HepG2 (cell line): Measurements from ENCODE around the gene RNPS1. TPM values are rescaled to one million over a fixed set of nuclear protein-coding genes. Genes with fewer than 3 reads are reported as not detected.
A peak's percentile ranks its signal among the peaks of the same experiment; 100 is the strongest.

Source experiments
- ATAC-seq: fragments of 200-7000 bp; cut with Tn5 transposase; 3 replicates; pipeline ENCODE4 v1.9.1; 2020; ENCODE audit warnings: mild to moderate bottlenecking, moderate library complexity
- BruUV-seq: library from RNA; stranded (reverse); fragments of 400-500 nt; replicated peaks from 2 replicates; lab custom pipeline; 2021; lab: Mats Ljungman, UMichigan
- CTCF ChIA-PET: fragments of 300-600 bp; formaldehyde crosslinking; extraction: SDS; loops from one replicate; lab custom pipeline; 2021; ENCODE audit warnings: low total read pairs, inconsistent platforms, low intra/inter-chr PET ratio; lab: Yijun Ruan, JAX
- POLR2A ChIA-PET: fragments of 350-600 bp; sonication (Branson Sonifier 250); formaldehyde crosslinking; loops from one replicate; lab custom pipeline; 2020; ENCODE audit warnings: antibody characterized with exemption, inconsistent platforms; lab: Yijun Ruan, JAX
- DNase-seq: peaks from one replicate; pipeline ENCODE4 v3.0.0-alpha.2; 2015; ENCODE audit warnings: low spot score
- FAIRE-seq: peaks from 3 replicates; lab custom pipeline; 2011; peaks lifted over from hg19 to GRCh38; lab: Jason Lieb, UNC
- H2AFZ ChIP-seq: one replicate; pipeline ENCODE4 v1.6.1; 2011; ENCODE audit warnings: low read length, inconsistent platforms
- H3K27ac ChIP-seq: fragments of 300-600 bp; 3 replicates; pipeline ENCODE4 v1.8.0; 2011; ENCODE audit warnings: mixed run types, mild to moderate bottlenecking, mixed read lengths, low read length, inconsistent platforms; ENCODE audit not compliant: insufficient read depth; ENCODE audit errors: extremely low read length
- H3K27me3 ChIP-seq, 2 experiments: fragments of 200-600 bp in 1 of 2; 2 replicates in 1 of 2; 3 replicates in 1 of 2; pipeline versions ENCODE4 v1.6.0 to v1.8.0; 2011; ENCODE audit warnings: low read length in 2 of 2, mild to moderate bottlenecking in 2 of 2, moderate library complexity in 2 of 2, inconsistent platforms in 1 of 2; ENCODE audit not compliant: insufficient read depth in 2 of 2, control insufficient read depth in 1 of 2
- H3K36me3 ChIP-seq, 2 experiments: fragments of 200-600 bp in 1 of 2; replicated peaks in 1 of 2; 2 replicates in 1 of 2; 3 replicates in 1 of 2; pipeline versions ENCODE4 v1.5.1 to v1.8.0; 2011; ENCODE audit warnings: low read length in 2 of 2, inconsistent platforms in 1 of 2; ENCODE audit not compliant: insufficient read depth in 2 of 2, control insufficient read depth in 1 of 2
- H3K4me1 ChIP-seq: 2 replicates; pipeline ENCODE4 v1.5.1; 2012; ENCODE audit warnings: low read length, inconsistent platforms; ENCODE audit not compliant: insufficient read depth
- H3K4me2 ChIP-seq: 2 replicates; pipeline ENCODE4 v1.6.0; 2011; ENCODE audit warnings: low read depth, low read length, inconsistent platforms
- H3K4me3 ChIP-seq, 3 experiments: fragments of 200-600 bp in 1 of 3; sonication (generic), shearing (Covaris generic) in 1 of 3; replicated peaks in 1 of 3; 2 replicates each; pipeline ENCODE4 v1.5.1; 2011 to 2016; ENCODE audit warnings: low read length in 3 of 3, inconsistent platforms in 2 of 3, low read depth in 2 of 3, mild to moderate bottlenecking in 2 of 3, control low read depth in 1 of 3, mixed read lengths in 1 of 3; ENCODE audit not compliant: insufficient read depth in 1 of 3
- H3K79me2 ChIP-seq: one replicate; pipeline ENCODE4 v1.6.1; 2011; ENCODE audit warnings: low read length, inconsistent platforms; ENCODE audit not compliant: insufficient read depth
- H3K9ac ChIP-seq: 2 replicates; pipeline ENCODE4 v1.6.0; 2011; ENCODE audit warnings: mild to moderate bottlenecking, low read depth, low read length, inconsistent platforms; ENCODE audit not compliant: insufficient read depth
- H3K9me3 ChIP-seq: 2 replicates; pipeline ENCODE4 v1.5.1; 2012; ENCODE audit warnings: mild to moderate bottlenecking, low read length
- H4K20me1 ChIP-seq: 2 replicates; pipeline ENCODE4 v1.6.0; 2011; ENCODE audit warnings: inconsistent platforms, mild to moderate bottlenecking, low read length, moderate library complexity; ENCODE audit not compliant: insufficient read depth
- AGO2 ChIP-seq: fragments of 200-400 bp; formaldehyde crosslinking; optimal IDR thresholded peaks from 2 replicates; pipeline ENCODE3; 2017; ENCODE audit warnings: mild to moderate bottlenecking, low read depth, low read length, moderate library complexity
- BRCA1 ChIP-seq: sonication (generic); formaldehyde crosslinking; IDR thresholded peaks from 2 replicates; pipeline ENCODE4 v1.4.0; 2020; ENCODE audit warnings: missing genetic modification reagents
- CCAR2 ChIP-seq: fragments of 200-400 bp; formaldehyde crosslinking; optimal IDR thresholded peaks from 2 replicates; pipeline ENCODE3; 2018; ENCODE audit warnings: low read depth, mild to moderate bottlenecking, low read length, moderate library complexity
- CENPX ChIP-seq: sonication (generic); formaldehyde crosslinking; IDR thresholded peaks from 2 replicates; pipeline ENCODE4 v1.9.0; 2021; ENCODE audit warnings: mild to moderate bottlenecking, missing genetic modification reagents, moderate library complexity
- ETV6 ChIP-seq: sonication (generic); formaldehyde crosslinking; conservative IDR thresholded peaks from 2 replicates; pipeline ENCODE4 v1.4.0; 2020; ENCODE audit warnings: missing genetic modification reagents
- GABPB1 ChIP-seq: IDR thresholded peaks from 2 replicates; pipeline ENCODE4 v1.6.1; 2016; ENCODE audit warnings: mild to moderate bottlenecking, missing genetic modification reagents, moderate library complexity, missing compliant biosample characterization
- IRF9 ChIP-seq: sonication (generic); formaldehyde crosslinking; IDR thresholded peaks from 2 replicates; pipeline ENCODE4 v1.8.0; 2022; ENCODE audit warnings: missing genetic modification reagents, mild to moderate bottlenecking, borderline replicate concordance
- RBFOX2 ChIP-seq: fragments of 200-400 bp; formaldehyde crosslinking; IDR thresholded peaks from 2 replicates; pipeline ENCODE4 v1.6.1; 2017; ENCODE audit warnings: low read depth, mild to moderate bottlenecking, low read length
- TSC22D2 ChIP-seq: sonication (generic); formaldehyde crosslinking; IDR thresholded peaks from 2 replicates; pipeline ENCODE4 v1.5.1; 2020; ENCODE audit warnings: missing genetic modification reagents, mild to moderate bottlenecking, borderline replicate concordance
- ZBTB7A ChIP-seq: sonication (generic); formaldehyde crosslinking; IDR thresholded peaks from 2 replicates; pipeline ENCODE4 v1.8.0; 2022; ENCODE audit warnings: mild to moderate bottlenecking, missing genetic modification reagents
- ZC3H13 ChIP-seq: sonication (generic); formaldehyde crosslinking; IDR thresholded peaks from 2 replicates; pipeline ENCODE4 v1.8.1; 2023; ENCODE audit warnings: mild to moderate bottlenecking, missing genetic modification reagents, moderate library complexity
- ZKSCAN5 ChIP-seq: sonication (generic); formaldehyde crosslinking; IDR thresholded peaks from 2 replicates; pipeline ENCODE4 v1.5.1; 2020; ENCODE audit warnings: mild to moderate bottlenecking, missing genetic modification reagents
- ZNF121 ChIP-seq: sonication (generic); formaldehyde crosslinking; IDR thresholded peaks from 2 replicates; pipeline ENCODE4 v1.5.0; 2020; ENCODE audit warnings: mild to moderate bottlenecking, missing genetic modification reagents
- ZNF30 ChIP-seq: sonication (generic); formaldehyde crosslinking; IDR thresholded peaks from 2 replicates; pipeline ENCODE4 v1.5.0; 2020; ENCODE audit warnings: mild to moderate bottlenecking, missing genetic modification reagents
- ZNF496 ChIP-seq: sonication (generic); formaldehyde crosslinking; IDR thresholded peaks from 2 replicates; pipeline ENCODE4 v1.8.1; 2023; ENCODE audit warnings: mild to moderate bottlenecking, moderate library complexity, missing genetic modification reagents; ENCODE audit not compliant: insufficient replicate concordance
- ZNF572 ChIP-seq: sonication (generic); formaldehyde crosslinking; IDR thresholded peaks from 2 replicates; pipeline ENCODE4 v1.5.1; 2020; ENCODE audit warnings: mild to moderate bottlenecking, missing genetic modification reagents
- ZNF75D ChIP-seq: sonication (generic); formaldehyde crosslinking; IDR thresholded peaks from 2 replicates; pipeline ENCODE4 v1.8.1; 2023; ENCODE audit warnings: missing genetic modification reagents, mild to moderate bottlenecking, borderline replicate concordance
- ZNF850 ChIP-seq: sonication (generic); formaldehyde crosslinking; conservative IDR thresholded peaks from 2 replicates; pipeline ENCODE4 v1.9.0; 2021; ENCODE audit warnings: mild to moderate bottlenecking, missing genetic modification reagents
- WGBS: methylation state at CpG from one replicate; pipeline ENCODE4 v1.1.6; 2017; ENCODE audit warnings: low lambda C conversion rate; 5-methylcytosine and 5-hydroxymethylcytosine counted together
- in situ Hi-C: cut with HindIII; loops from 2 replicates; pipeline ENCODE4 v1.10.0; 2017; ENCODE audit warnings: low pct_unique_long_range_greater_than_20kb; ENCODE audit not compliant: extremely low pct_ligation_motif_present
- intact Hi-C: fragments of 100-400 bp; cut with micrococcal nuclease; formaldehyde crosslinking; loops from one replicate; pipeline ENCODE4 v1.10.0; 2022; ENCODE audit not compliant: unreplicated experiment
- polyA plus RNA-seq, 8 experiments: library from polyadenylated mRNA; depleted of rRNA in 3 of 8; stranded (reverse) in 7 of 8; unstranded in 1 of 8; fragments of >200 nt; fragmentation: Illumina TruSeq in 4 of 8; extraction: Trizol in 4 of 8; gene quantifications; 2 replicates each; pipeline versions ENCODE4 v1.2.1 to v1.2.3, GENCODE V29; 2011 to 2016; ENCODE audit warnings: low read depth in 4 of 8, missing spikeins in 1 of 8, mixed read lengths in 1 of 8; ENCODE audit not compliant: insufficient read depth in 1 of 8
- total RNA-seq, 5 experiments: library from RNA; depleted of rRNA; stranded (reverse); fragments of >200 nt; fragmentation: Illumina TruSeq; extraction: Trizol; gene quantifications; 2 replicates each; pipeline ENCODE4 v1.2.3, GENCODE V29; 2016; ENCODE audit warnings: low read depth in 1 of 5
- TF ChIP-seq, protein P1 (sequence below): sonication (generic); formaldehyde crosslinking; IDR thresholded peaks from 2 replicates; pipeline ENCODE4 v1.4.0; 2020; ENCODE audit warnings: missing genetic modification reagents

The RNPS1 gene
- total and polyA plus RNA-seq, 2 of the 13 experiments (the other 11 are each of a cell fraction or from before 2014, with no cell fraction given): 126 to 133 TPM

- no peak for TF ChIP-seq IRF9 (CRISPR knock-in tag)
Measured at GRCh38 chr16:2243781-2244180, 24.1 kb downstream of the RNPS1 start (continued).

- 96% methylated on average over 14 of the region's 19 CpGs for WGBS
- in situ Hi-C loops (no loop called here), intact Hi-C loops (no loop called here)
- no peak for TF ChIP-seq ZNF30 (CRISPR knock-in tag)
- no peak for TF ChIP-seq GABPB1 (CRISPR knock-in tag)
- no peak for TF ChIP-seq ZNF75D
- TF ChIP-seq BRCA1 (CRISPR knock-in tag): no peak
- TF ChIP-seq ZNF496: no peak
- no peak for TF ChIP-seq ETV6
- no peak for TF ChIP-seq CCAR2
- TF ChIP-seq CENPX (CRISPR knock-in tag): no peak
- TF ChIP-seq AGO2: peak; percentile 76
- TF ChIP-seq ZNF572 (CRISPR knock-in tag): no peak
- TF ChIP-seq ZNF121 (CRISPR knock-in tag): no peak
- no peak for TF ChIP-seq TSC22D2
- TF ChIP-seq ZBTB7A (CRISPR knock-in tag): no peak
- TF ChIP-seq ZNF850 (CRISPR knock-in tag): no peak
- no peak for TF ChIP-seq ZC3H13 (CRISPR knock-in tag)
- TF ChIP-seq, protein P1, sequence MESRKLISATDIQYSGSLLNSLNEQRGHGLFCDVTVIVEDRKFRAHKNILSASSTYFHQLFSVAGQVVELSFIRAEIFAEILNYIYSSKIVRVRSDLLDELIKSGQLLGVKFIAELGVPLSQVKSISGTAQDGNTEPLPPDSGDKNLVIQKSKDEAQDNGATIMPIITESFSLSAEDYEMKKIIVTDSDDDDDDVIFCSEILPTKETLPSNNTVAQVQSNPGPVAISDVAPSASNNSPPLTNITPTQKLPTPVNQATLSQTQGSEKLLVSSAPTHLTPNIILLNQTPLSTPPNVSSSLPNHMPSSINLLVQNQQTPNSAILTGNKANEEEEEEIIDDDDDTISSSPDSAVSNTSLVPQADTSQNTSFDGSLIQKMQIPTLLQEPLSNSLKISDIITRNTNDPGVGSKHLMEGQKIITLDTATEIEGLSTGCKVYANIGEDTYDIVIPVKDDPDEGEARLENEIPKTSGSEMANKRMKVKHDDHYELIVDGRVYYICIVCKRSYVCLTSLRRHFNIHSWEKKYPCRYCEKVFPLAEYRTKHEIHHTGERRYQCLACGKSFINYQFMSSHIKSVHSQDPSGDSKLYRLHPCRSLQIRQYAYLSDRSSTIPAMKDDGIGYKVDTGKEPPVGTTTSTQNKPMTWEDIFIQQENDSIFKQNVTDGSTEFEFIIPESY (CRISPR knock-in tag): 0 out of 2 replicates have a peak, but pooled peaks have one; percentile 49
- no peak for TF ChIP-seq ZKSCAN5 (CRISPR knock-in tag)
- TF ChIP-seq RBFOX2: peak; percentile 40; the same call in 1 of the 2 replicates
- no peak for TF ChIP-seq IRF9 (CRISPR knock-in tag)
Measured at GRCh38 chr16:2243031-2243528, 24.8 kb downstream of the RNPS1 start.

More at GRCh38 chr16:2243031-2243528, 24.8 kb downstream of the RNPS1 start:
- no peak overlapping the region for H2AFZ ChIP-seq
- H3K27me3 ChIP-seq: no peaks in the 10 kb centered on the region
- no peak overlapping the region for H3K4me3 ChIP-seq
- no TSS peak for BruUV-seq
- H3K9me3 ChIP-seq: no peaks in the 10 kb centered on the region
- ATAC-seq (peak; percentile 21), DNase-seq (no peak), FAIRE-seq (no peak)
- ChIA-PET CTCF (no interaction called here), POLR2A (interaction anchor here (0.6 kb wide), 1 partner anchor 662 kb away, joined by 3 read pairs; no protein-coding TSS in a partner anchor)
- no peak overlapping the region for H3K27ac ChIP-seq
- H4K20me1 ChIP-seq: 0 out of 2 replicates have a peak, but pooled peaks cover 2% of the 10 kb centered on the region
- no peak overlapping the region for H3K9ac ChIP-seq
- peaks cover 17% of the 10 kb centered on the region for H3K4me1 ChIP-seq
- H3K4me2 ChIP-seq: no peak overlapping the region
- H3K79me2 ChIP-seq: peaks cover under 1% of the 10 kb centered on the region
- H3K36me3 ChIP-seq: peaks cover 25 to 47% of the 10 kb centered on the region in 2 experiments; a peak in 4 of 5 replicates
